ENCODE results near the gene ZNF628. TPM values are rescaled to one million over a fixed set of nuclear protein-coding genes. Genes with fewer than 3 reads are reported as not detected.

The ZNF628 gene
- total and polyA plus RNA-seq, 2 of the 8 experiments (the other 6 are each of a cell fraction or from before 2014, with no cell fraction given): 1.7 to 10.8 TPM

DNA sequence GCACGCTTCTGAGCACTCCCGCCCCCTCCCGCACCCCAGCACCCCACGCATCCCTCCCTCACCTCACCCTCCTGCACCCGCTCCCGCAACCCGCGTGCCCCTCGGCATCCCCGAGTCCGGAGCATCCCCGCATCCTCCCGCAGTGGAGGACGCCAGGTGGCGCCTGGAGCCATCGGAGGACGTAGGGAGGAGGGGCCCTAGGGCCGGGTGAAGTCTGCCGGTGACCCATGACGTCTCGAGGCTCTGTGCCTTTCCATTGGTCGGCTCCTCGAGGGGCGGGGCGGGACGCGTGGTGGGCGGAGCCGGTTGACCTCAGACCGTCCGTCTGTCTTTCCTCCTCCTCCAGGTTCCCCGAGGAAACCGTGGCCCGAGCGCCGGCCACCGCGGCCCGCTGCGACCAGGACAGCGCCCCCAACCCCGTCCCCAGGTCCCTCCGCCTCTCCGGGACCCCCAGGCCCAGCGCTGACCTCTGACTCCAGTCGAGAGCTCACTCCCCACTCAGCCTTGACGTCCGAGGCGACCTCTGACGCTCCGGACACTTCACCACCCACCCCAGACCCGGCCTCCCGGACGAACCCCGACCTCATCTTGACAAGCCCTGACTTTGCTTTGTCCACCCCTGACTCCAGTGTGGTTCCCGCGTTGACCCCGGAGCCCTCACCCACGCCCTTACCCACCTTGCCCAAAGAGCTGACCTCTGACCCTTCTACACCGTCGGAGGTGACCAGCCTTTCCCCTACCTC lies 40.6 kb downstream of the ZNF628 start:
- H3K56ac ChIP-seq (replicated peaks; ENCODE audit: insufficient read length, low read depth, low read length): no peak overlapping the region
- no peak overlapping the region for H2AK5ac ChIP-seq (ENCODE audit: low read depth, low read length)
- H2BK20ac ChIP-seq (ENCODE audit: low read length): no peak overlapping the region
- H3K79me2 ChIP-seq (ENCODE audit: control insufficient read depth in 1 of 2, insufficient read depth in 2 of 2, low read length in 2 of 2): no peaks in the 10 kb centered on the region
- no peaks in the 10 kb centered on the region; a peak in 1 of 7 replicates for H3K4me1 ChIP-seq (replicated peaks in 1 of 4; ENCODE audit: control insufficient read depth in 3 of 4, insufficient read depth in 4 of 4, low read length in 3 of 4)
- H3K27me3 ChIP-seq (replicated peaks in 1 of 4; ENCODE audit: control insufficient read depth in 3 of 4, extremely low read depth in 1 of 4, insufficient read depth in 3 of 4, low read length in 3 of 4): no peaks in the 10 kb centered on the region; a peak in 2 of 7 replicates
- H3K9ac ChIP-seq (replicated peaks in 1 of 4; ENCODE audit: extremely low read depth in 1 of 4, low read depth in 3 of 4, low read length in 3 of 4): no peak overlapping the region
- H3K9me3 ChIP-seq (ENCODE audit: insufficient read depth in 2 of 2, low read depth in 1 of 2, low read length in 1 of 2): no peaks in the 10 kb centered on the region; a peak in 1 of 4 replicates
- H4K91ac ChIP-seq (replicated peaks; ENCODE audit: insufficient read length, low read length): no peak overlapping the region
- no peaks in the 10 kb centered on the region for H3K79me1 ChIP-seq (ENCODE audit: low read depth, low read length)
- H3K23me2 ChIP-seq (ENCODE audit: low read depth, low read length): peaks cover 8% of the 10 kb centered on the region; the same call in 1 of the 2 replicates
- H3K18ac ChIP-seq (ENCODE audit: extremely low read depth, low read length): no peak overlapping the region; the same call in 1 of the 2 replicates
- H4K20me1 ChIP-seq (replicated peaks in 1 of 2; ENCODE audit: control insufficient read depth in 1 of 2, insufficient read depth in 2 of 2, low read length in 2 of 2): peaks cover 0 to 4% of the 10 kb centered on the region in 2 experiments
- ChIA-PET CTCF (ENCODE audit: partially characterized antibody) (interaction anchor here (0.6 to 2.2 kb wide), 9 partner anchors 13 to 986 kb away, joined by 3 to 12 read pairs (median 5); partner anchors contain the start of gene ZNF865), POLR2A (ENCODE audit: partially characterized antibody) (interaction anchor here (0.6 to 1.2 kb wide), 2 partner anchors 9 to 84 kb away, joined by 3 read pairs; no protein-coding TSS in a partner anchor)
- peak overlapping the region in 1 of 2 experiments; percentile 58; a peak in 3 of 4 replicates for H3K4me2 ChIP-seq (ENCODE audit: insufficient read depth in 1 of 2, low read depth in 2 of 2, low read length in 2 of 2)
- no peak overlapping the region for H2AFZ ChIP-seq (ENCODE audit: low read length)
- no peak overlapping the region for H3K27ac ChIP-seq (ENCODE audit: low read depth, low read length)
- DNase-seq (ENCODE audit: low read depth in 1 of 2, low spot score in 2 of 2) (peak; percentile 83 to 99), FAIRE-seq (peak; percentile 72)
- H4K5ac ChIP-seq (ENCODE audit: insufficient read length, low read depth, low read length): no peak overlapping the region
- H3K14ac ChIP-seq (ENCODE audit: insufficient read length): no peak overlapping the region
- peak overlapping the region; percentile 92; the same call in 1 of the 2 replicates for H2BK15ac ChIP-seq (ENCODE audit: low read length)
- no peak overlapping the region for H2BK5ac ChIP-seq (ENCODE audit: low read depth, low read length)
- H3K4me3 ChIP-seq (ENCODE audit: extremely low read depth in 1 of 4, insufficient read depth in 2 of 4, low read depth in 3 of 4, low read length in 4 of 4): peak overlapping the region in 1 of 4 experiments; percentile 46; a peak in 2 of 8 replicates
- H3K4ac ChIP-seq (replicated peaks; ENCODE audit: insufficient read length, low read depth, low read length): peak overlapping the region; percentile 77
- no peaks in the 10 kb centered on the region for H3K36me3 ChIP-seq (ENCODE audit: control insufficient read depth in 2 of 4, insufficient read depth in 4 of 4, low read length in 3 of 4)
- no peak overlapping the region for H3K23ac ChIP-seq (ENCODE audit: insufficient read length)
- H2BK120ac ChIP-seq (replicated peaks; ENCODE audit: low read depth, low read length): no peak overlapping the region
- H2BK12ac ChIP-seq (ENCODE audit: low read depth, low read length): no peak overlapping the region
- WGBS, 2 experiments (ENCODE audit: extremely low coverage in 1 of 2, insufficient coverage in 1 of 2, insufficient read length in 1 of 2, insufficient replicate concordance in 2 of 2, low coverage in 1 of 2, low lambda C conversion rate in 2 of 2, missing lambda C conversion rate in 1 of 2): 44% methylated on average over 32 of the region's 61 CpGs; no CpG with 5 or more reads in 1 of the 2 experiments
- H4K8ac ChIP-seq (ENCODE audit: extremely low read depth, insufficient read depth, low read length): peak overlapping the region; percentile 58
- TF ChIP-seq RNF2 (IDR thresholded peaks at IDR 0.05; ENCODE audit: borderline replicate concordance, low read depth, low read length, missing control alignments, poor library complexity, severe bottlenecking) (no peak), RFX5 (IDR thresholded peaks at IDR 0.05; ENCODE audit: borderline replicate concordance, low read depth, low read length) (peak; percentile 100), RAD21 (IDR thresholded peaks at IDR 0.05 in 1 of 2, conservative IDR thresholded peaks at IDR 0.05 in 1 of 2; ENCODE audit: low read depth in 2 of 2, low read length in 2 of 2) (peak; percentile 91 to 93), SP4 (IDR thresholded peaks at IDR 0.05; ENCODE audit: low read length) (peak; percentile 57; the same call in 1 of the 2 replicates), JUND (IDR thresholded peaks at IDR 0.05; ENCODE audit: low read length) (no peak), SUZ12 (IDR thresholded peaks at IDR 0.05; ENCODE audit: low read length) (no peak), CEBPB (IDR thresholded peaks at IDR 0.05; ENCODE audit: low read depth, low read length) (no peak)
- TF ChIP-seq, protein P1, sequence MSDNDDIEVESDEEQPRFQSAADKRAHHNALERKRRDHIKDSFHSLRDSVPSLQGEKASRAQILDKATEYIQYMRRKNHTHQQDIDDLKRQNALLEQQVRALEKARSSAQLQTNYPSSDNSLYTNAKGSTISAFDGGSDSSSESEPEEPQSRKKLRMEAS (IDR thresholded peaks at IDR 0.05): peak; percentile 62
- TF ChIP-seq, protein P2, sequence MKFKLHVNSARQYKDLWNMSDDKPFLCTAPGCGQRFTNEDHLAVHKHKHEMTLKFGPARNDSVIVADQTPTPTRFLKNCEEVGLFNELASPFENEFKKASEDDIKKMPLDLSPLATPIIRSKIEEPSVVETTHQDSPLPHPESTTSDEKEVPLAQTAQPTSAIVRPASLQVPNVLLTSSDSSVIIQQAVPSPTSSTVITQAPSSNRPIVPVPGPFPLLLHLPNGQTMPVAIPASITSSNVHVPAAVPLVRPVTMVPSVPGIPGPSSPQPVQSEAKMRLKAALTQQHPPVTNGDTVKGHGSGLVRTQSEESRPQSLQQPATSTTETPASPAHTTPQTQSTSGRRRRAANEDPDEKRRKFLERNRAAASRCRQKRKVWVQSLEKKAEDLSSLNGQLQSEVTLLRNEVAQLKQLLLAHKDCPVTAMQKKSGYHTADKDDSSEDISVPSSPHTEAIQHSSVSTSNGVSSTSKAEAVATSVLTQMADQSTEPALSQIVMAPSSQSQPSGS (IDR thresholded peaks at IDR 0.05; ENCODE audit: low read length): no peak
